BLaER1 (cell line): ENCODE data around the gene LCLAT1.

ENCODE experiments used
- H3K27ac ChIP-seq: shearing (Covaris generic); formaldehyde crosslinking; 2 replicates; pipeline ENCODE4 v1.8.1; 2022
- H3K27me3 ChIP-seq: shearing (Covaris generic); formaldehyde crosslinking; 2 replicates; pipeline ENCODE4 v1.8.1; 2022
- H3K36me3 ChIP-seq: shearing (Covaris generic); formaldehyde crosslinking; 2 replicates; pipeline ENCODE4 v1.8.1; 2022
- H3K4me1 ChIP-seq: shearing (Covaris generic); formaldehyde crosslinking; 2 replicates; pipeline ENCODE4 v1.8.1; 2022
- H3K4me2 ChIP-seq: shearing (Covaris generic); formaldehyde crosslinking; 2 replicates; pipeline ENCODE4 v1.8.1; 2022
- H3K4me3 ChIP-seq: shearing (Covaris generic); formaldehyde crosslinking; 2 replicates; pipeline ENCODE4 v1.8.1; 2022
- H3K9ac ChIP-seq: shearing (Covaris generic); formaldehyde crosslinking; 2 replicates; pipeline ENCODE4 v1.8.1; 2022
- H3K9me3 ChIP-seq: shearing (Covaris generic); formaldehyde crosslinking; 2 replicates; pipeline ENCODE4 v1.8.1; 2022
- H4K20me1 ChIP-seq: shearing (Covaris generic); formaldehyde crosslinking; 2 replicates; pipeline ENCODE4 v1.8.1; 2022
- Cebpa-rat ChIP-seq: shearing (Covaris generic); IDR thresholded peaks from 2 replicates; pipeline ENCODE4 v1.8.1; 2022

The LCLAT1 gene

GRCh38 chr2:30453498-30453897, 6.5 kb downstream of the LCLAT1 start:
- 0 out of 2 replicates have a peak, but pooled peaks cover 4% of the 10 kb centered on the region for H3K36me3 ChIP-seq
- no peaks in the 10 kb centered on the region for H3K27me3 ChIP-seq
- TF ChIP-seq Cebpa-rat: no peak
- no peak overlapping the region for H3K9ac ChIP-seq
- H3K4me2 ChIP-seq: no peak overlapping the region
- no peak overlapping the region for H3K27ac ChIP-seq
- peaks cover 60% of the 10 kb centered on the region for H4K20me1 ChIP-seq
- peaks cover 5% of the 10 kb centered on the region for H3K4me1 ChIP-seq
- H3K4me3 ChIP-seq: no peak overlapping the region
- no peaks in the 10 kb centered on the region for H3K9me3 ChIP-seq

DNA sequence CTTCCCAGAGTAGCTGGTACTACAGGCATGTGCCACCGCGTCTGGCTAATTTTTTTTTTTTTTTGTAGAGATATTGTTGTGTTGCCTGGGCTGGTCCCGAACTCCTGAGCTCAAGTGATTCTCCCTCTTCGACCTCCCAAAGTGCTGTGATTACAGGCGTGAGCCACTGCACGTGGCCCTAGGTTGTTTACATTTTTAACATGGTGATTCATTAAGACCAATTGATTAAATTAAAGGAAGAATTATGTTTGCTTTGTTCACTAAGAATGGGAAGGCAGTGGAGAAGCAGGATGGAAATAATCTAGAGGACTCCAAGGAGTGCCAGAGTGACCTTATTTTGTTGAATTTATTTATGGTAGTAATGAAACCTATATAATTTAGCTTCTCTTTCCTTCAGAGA, 7.5 kb downstream of the LCLAT1 start:
- peaks cover 71% of the 10 kb centered on the region for H4K20me1 ChIP-seq
- no peak overlapping the region for H3K4me2 ChIP-seq
- 0 out of 2 replicates have a peak, but pooled peaks cover 4% of the 10 kb centered on the region for H3K36me3 ChIP-seq
- no peak overlapping the region for H3K9ac ChIP-seq
- no peaks in the 10 kb centered on the region for H3K4me1 ChIP-seq
- H3K27me3 ChIP-seq: no peaks in the 10 kb centered on the region
- no peak for TF ChIP-seq Cebpa-rat
- H3K4me3 ChIP-seq: no peak overlapping the region
- no peaks in the 10 kb centered on the region for H3K9me3 ChIP-seq
- H3K27ac ChIP-seq: no peak overlapping the region

DNA sequence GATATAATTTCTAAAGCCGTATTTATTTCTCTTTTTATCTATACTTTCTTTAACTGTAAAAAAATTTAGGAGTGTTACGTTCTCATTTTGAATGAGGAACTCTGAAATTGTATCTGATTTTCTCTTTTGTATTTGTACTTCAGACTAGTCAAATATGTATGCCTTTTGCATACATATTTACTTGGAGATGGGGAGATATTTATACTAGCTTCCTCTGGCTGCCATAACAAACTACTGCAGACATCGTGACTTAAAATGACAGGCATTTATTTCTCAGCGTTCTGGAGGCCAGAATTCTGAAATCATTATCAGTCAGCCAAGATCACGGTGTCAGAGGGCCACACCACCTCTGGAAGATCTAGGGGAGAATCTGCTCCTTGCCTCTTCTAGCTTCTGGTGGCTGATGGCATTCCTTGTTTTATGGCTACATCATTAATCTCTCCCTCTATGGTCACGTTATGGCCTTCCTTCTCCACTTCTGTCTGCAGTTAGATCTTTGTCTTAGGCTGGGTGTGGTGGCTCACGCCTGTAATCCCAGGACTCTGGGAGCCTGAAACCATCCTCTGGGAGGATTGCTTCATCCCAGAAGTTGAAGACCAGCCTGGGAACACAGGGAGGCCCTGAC, 8.2 kb downstream of the LCLAT1 start:
- H3K4me1 ChIP-seq: no peaks in the 10 kb centered on the region
- H4K20me1 ChIP-seq: peaks cover 67% of the 10 kb centered on the region
- no peaks in the 10 kb centered on the region for H3K27me3 ChIP-seq
- H3K36me3 ChIP-seq: 0 out of 2 replicates have a peak, but pooled peaks cover 4% of the 10 kb centered on the region
- no peak overlapping the region for H3K4me3 ChIP-seq
- H3K9ac ChIP-seq: no peak overlapping the region
- H3K9me3 ChIP-seq: no peaks in the 10 kb centered on the region
- H3K27ac ChIP-seq: no peak overlapping the region
- no peak for TF ChIP-seq Cebpa-rat
- no peak overlapping the region for H3K4me2 ChIP-seq

DNA sequence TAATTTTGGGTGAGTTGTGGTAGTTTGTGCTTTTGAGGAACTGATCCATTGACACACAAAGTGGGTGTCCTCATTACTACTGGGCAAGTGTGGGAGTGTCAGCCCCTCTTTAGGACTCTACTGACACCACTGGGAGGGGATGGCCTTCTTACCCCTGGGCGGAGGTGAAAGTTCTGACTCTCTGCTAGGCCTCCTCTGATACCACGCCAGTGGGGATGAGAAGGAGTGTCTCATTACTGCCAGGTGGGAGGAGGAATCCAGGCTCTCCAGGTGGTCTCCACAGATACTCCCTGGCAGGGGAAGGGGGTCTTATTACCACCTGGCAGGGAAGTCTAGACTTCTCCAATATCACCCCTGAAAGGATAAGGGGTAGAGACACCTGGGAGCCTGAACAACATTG, 9.1 kb downstream of the LCLAT1 start:
- TF ChIP-seq Cebpa-rat: no peak
- H3K9ac ChIP-seq: no peak overlapping the region
- no peaks in the 10 kb centered on the region for H3K4me1 ChIP-seq

DNA sequence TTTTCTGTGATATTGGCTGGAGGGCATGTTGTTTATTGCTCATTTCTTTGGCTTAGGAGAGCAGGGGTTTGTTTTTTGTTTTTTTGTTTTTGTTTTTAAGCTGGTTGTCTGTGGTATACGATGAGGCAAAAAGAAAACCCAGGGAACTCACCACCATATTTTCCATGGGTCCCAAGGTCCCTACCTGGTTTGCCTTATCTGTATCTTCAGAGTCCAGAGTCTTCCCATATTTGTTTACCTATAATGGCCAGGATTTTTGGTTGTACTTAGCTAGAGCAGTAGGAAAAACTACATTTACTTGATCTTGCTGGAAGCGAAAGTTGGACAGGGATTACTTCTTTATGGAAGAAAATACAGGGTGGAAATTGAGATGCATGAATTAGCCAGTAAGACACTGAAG, 9.5 kb downstream of the LCLAT1 start:
- Histone ChIP-seq H3K9ac (no peak overlapping the region), H4K20me1 (peaks cover 78% of the 10 kb centered on the region), H3K36me3 (peaks cover 15% of the 10 kb centered on the region), H3K27ac (no peak overlapping the region), H3K4me1 (no peaks in the 10 kb centered on the region), H3K4me3 (no peak overlapping the region), H3K27me3 (no peaks in the 10 kb centered on the region), H3K9me3 (peaks cover 5% of the 10 kb centered on the region; the same call in 1 of the 2 replicates), H3K4me2 (no peak overlapping the region)
- no peak for TF ChIP-seq Cebpa-rat

More for the DNA sequence above, 9.1 kb downstream of the LCLAT1 start:
- Histone ChIP-seq H3K27me3 (no peaks in the 10 kb centered on the region), H3K27ac (no peak overlapping the region), H3K4me3 (no peak overlapping the region), H3K9me3 (no peaks in the 10 kb centered on the region), H4K20me1 (peaks cover 76% of the 10 kb centered on the region), H3K4me2 (no peak overlapping the region), H3K36me3 (peaks cover 10% of the 10 kb centered on the region)

GRCh38 chr2:30457296-30457695, 10.2 kb downstream of the LCLAT1 start:
- no peak for TF ChIP-seq Cebpa-rat
- no peak overlapping the region for H3K4me2 ChIP-seq
- no peak overlapping the region for H3K27ac ChIP-seq
- H4K20me1 ChIP-seq: peaks cover 75% of the 10 kb centered on the region
- H3K9ac ChIP-seq: no peak overlapping the region
- no peak overlapping the region for H3K4me3 ChIP-seq
- H3K4me1 ChIP-seq: peaks cover 4% of the 10 kb centered on the region
- peaks cover 15% of the 10 kb centered on the region for H3K36me3 ChIP-seq
- peaks cover 5% of the 10 kb centered on the region; the same call in 1 of the 2 replicates for H3K9me3 ChIP-seq
- no peaks in the 10 kb centered on the region for H3K27me3 ChIP-seq

- Histone ChIP-seq H3K9me3 (peaks cover 5% of the 10 kb centered on the region; the same call in 1 of the 2 replicates), H3K9ac (no peak overlapping the region), H3K27me3 (no peaks in the 10 kb centered on the region), H3K36me3 (peaks cover 15% of the 10 kb centered on the region), H3K4me3 (no peak overlapping the region), H3K4me1 (peaks cover 9% of the 10 kb centered on the region), H4K20me1 (peaks cover 63% of the 10 kb centered on the region), H3K4me2 (no peak overlapping the region), H3K27ac (no peak overlapping the region)
- TF ChIP-seq Cebpa-rat: no peak
These were observed 12.1 kb downstream of the LCLAT1 start for GRCh38 chr2:30459140-30459539.

- peaks cover 46% of the 10 kb centered on the region; the same call in 1 of the 2 replicates for H4K20me1 ChIP-seq
- H3K4me2 ChIP-seq: no peak overlapping the region; the same call in 1 of the 2 replicates
- H3K27me3 ChIP-seq: no peaks in the 10 kb centered on the region
- H3K9ac ChIP-seq: no peak overlapping the region
- H3K27ac ChIP-seq: no peak overlapping the region
- no peak for TF ChIP-seq Cebpa-rat
- H3K36me3 ChIP-seq: peaks cover 15% of the 10 kb centered on the region
- peaks cover 9% of the 10 kb centered on the region for H3K4me1 ChIP-seq
- no peak overlapping the region for H3K4me3 ChIP-seq
- peaks cover 5% of the 10 kb centered on the region; the same call in 1 of the 2 replicates for H3K9me3 ChIP-seq
These were observed 15.2 kb downstream of the LCLAT1 start for GRCh38 chr2:30462131-30462857.

DNA sequence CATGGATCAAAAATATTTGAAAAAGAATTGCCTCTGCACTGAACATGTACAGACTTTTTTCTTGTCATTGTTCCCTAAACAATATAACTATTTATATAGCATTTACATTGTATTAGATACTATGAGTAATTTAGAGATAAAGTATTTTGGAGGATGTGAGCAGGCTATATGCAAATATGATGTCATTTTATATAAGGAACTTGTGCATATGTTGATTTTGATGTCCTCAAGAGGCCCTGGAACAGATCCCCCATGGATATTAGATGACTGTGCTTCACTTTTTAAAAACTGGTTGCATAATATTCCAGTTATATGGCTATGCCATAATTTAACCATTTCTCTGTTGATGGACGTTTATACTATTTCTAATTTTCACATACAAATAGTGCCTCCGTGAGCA, 16.5 kb downstream of the LCLAT1 start:
- no peak overlapping the region for H3K4me2 ChIP-seq

GRCh38 chr2:30464544-30465170, 17.6 kb downstream of the LCLAT1 start:
- Histone ChIP-seq H3K4me3 (no peak overlapping the region), H3K9ac (no peak overlapping the region), H3K4me2 (no peak overlapping the region), H3K27ac (no peak overlapping the region), H4K20me1 (peaks cover 32% of the 10 kb centered on the region; the same call in 1 of the 2 replicates), H3K27me3 (no peaks in the 10 kb centered on the region), H3K36me3 (peaks cover 15% of the 10 kb centered on the region), H3K9me3 (peaks cover 20% of the 10 kb centered on the region), H3K4me1 (peaks cover 9% of the 10 kb centered on the region)
- TF ChIP-seq Cebpa-rat: no peak

More for the DNA sequence above, 16.5 kb downstream of the LCLAT1 start:
- Histone ChIP-seq H3K27ac (no peak overlapping the region), H3K4me1 (peaks cover 9% of the 10 kb centered on the region), H3K36me3 (peaks cover 15% of the 10 kb centered on the region), H3K27me3 (no peaks in the 10 kb centered on the region), H3K9ac (no peak overlapping the region), H3K4me3 (no peak overlapping the region), H3K9me3 (peaks cover 10% of the 10 kb centered on the region), H4K20me1 (peaks cover 42% of the 10 kb centered on the region; the same call in 1 of the 2 replicates)
- TF ChIP-seq Cebpa-rat: no peak
